Right lobe of liver (tissue), 4 donors: ENCODE data around the gene MEAK7.

Source experiments
- CTCF ChIP-seq, 4 donors: fragments of 200-600 bp in 3 of 4; fragments of 450-650 bp in 1 of 4; IDR thresholded peaks; one replicate each; pipeline versions ENCODE4 v1.5.1 to v1.8.0; 2016 to 2022; ENCODE audit warnings: antibody characterized with exemption in 4 of 4, mild to moderate bottlenecking in 2 of 4
- POLR2A ChIP-seq: fragments of 450-650 bp; IDR thresholded peaks from one replicate; pipeline ENCODE4 v1.6.1; 2017; ENCODE audit warnings: antibody characterized with exemption, mild to moderate bottlenecking
- donor health status: DM: no; HTN: no; CAD: no.
- donor health status: DM: no; HTN: no; CAD: no.
- donor health status: DM: no; HTN: yes; CAD: no.

DNA sequence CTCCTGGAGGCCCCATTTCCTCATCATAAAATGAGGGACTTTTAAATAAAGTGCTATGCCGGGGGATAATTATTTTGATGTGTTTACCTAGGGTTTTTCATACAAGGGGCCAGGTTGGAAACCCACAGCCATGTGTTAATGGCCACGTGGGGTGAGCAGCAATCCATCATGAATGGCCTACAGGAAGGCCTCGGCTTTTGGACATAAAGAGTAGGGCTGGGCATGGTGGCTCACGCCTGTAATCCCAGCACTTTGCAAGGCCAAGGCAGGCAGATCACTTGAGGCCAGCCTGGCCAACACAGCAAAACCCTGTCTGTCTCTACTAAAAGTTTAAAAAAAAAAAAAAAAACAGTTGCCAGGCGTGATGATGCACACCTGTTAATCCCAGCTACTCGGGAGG, 40.3 kb downstream of the MEAK7 start:
- no peak for TF ChIP-seq CTCF (IDR thresholded peaks at IDR 0.05)
- no peak for TF ChIP-seq POLR2A
